Measurements from ENCODE around the gene SPOCK2.

SPOCK2 gene

GRCh38 chr10:72066318-72067284, 21.8 kb downstream of the SPOCK2 start:
- Histone ChIP-seq H3K27ac (ENCODE audit: low read length) (no peak overlapping the region), H3K4me1 (ENCODE audit: insufficient read depth, low read length) (no peaks in the 10 kb centered on the region), H3K36me3 (ENCODE audit: insufficient read depth, low read depth, low read length) (no peaks in the 10 kb centered on the region), H3K9me3 (ENCODE audit: insufficient read depth, low read depth, low read length) (no peaks in the 10 kb centered on the region), H3K27me3 (ENCODE audit: insufficient read depth, low read length) (no peaks in the 10 kb centered on the region), H3K4me3 (ENCODE audit: low read length) (no peak overlapping the region), H3K9ac (ENCODE audit: low read depth, low read length) (no peak overlapping the region)

GRCh38 chr10:72065439-72066025, 22.8 kb downstream of the SPOCK2 start:
- Histone ChIP-seq H3K36me3 (ENCODE audit: insufficient read depth, low read depth, low read length) (no peaks in the 10 kb centered on the region), H3K27me3 (ENCODE audit: insufficient read depth, low read length) (0 out of 2 replicates have a peak, but pooled peaks cover 2% of the 10 kb centered on the region), H3K9ac (ENCODE audit: low read depth, low read length) (no peak overlapping the region), H3K27ac (ENCODE audit: low read length) (no peak overlapping the region), H3K4me1 (ENCODE audit: insufficient read depth, low read length) (no peaks in the 10 kb centered on the region), H3K9me3 (ENCODE audit: insufficient read depth, low read depth, low read length) (no peaks in the 10 kb centered on the region), H3K4me3 (ENCODE audit: low read length) (no peak overlapping the region)

DNA sequence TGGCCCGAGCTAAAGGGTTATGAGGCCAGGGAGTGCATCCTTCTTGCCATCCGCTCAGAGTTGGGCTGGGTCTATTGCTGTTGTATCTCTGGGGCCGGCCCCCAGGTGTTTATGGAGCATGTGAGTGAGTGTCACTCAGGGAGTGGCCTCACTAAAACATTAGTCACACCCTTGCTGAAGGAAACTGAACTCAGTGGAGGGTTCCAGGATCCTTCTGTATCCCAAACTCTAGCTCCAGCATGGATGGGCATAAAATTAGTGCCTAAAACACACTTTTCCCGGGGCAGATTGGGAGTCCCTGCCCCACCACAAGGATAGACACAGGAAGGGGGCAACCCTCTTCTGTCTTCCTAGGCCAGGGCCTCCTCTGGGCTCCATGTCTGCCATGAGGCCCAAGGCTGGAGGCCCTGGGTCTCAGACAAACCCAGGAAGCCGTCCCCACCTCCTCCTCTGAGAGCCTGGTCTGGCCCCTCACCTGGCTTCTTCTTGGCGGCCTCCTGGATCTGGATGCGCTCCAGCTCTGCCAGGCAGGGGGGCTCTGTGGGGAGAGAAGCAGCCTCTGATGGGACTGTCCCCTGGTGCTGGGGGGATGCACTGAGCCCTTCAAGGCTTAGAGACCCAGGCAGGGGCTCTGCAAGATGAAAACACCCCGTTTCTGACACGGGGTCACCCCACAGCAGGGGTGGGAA, 24.5 kb downstream of the SPOCK2 start:
- H3K9ac ChIP-seq (ENCODE audit: low read depth, low read length) = no peak overlapping the region
- H3K9me3 ChIP-seq (ENCODE audit: insufficient read depth, low read depth, low read length) = no peaks in the 10 kb centered on the region
- no peak overlapping the region for H3K27ac ChIP-seq (ENCODE audit: low read length)
- no peaks in the 10 kb centered on the region for H3K36me3 ChIP-seq (ENCODE audit: insufficient read depth, low read depth, low read length)
- H3K4me3 ChIP-seq (ENCODE audit: low read length) = no peak overlapping the region
- no peaks in the 10 kb centered on the region for H3K4me1 ChIP-seq (ENCODE audit: insufficient read depth, low read length)
- H3K27me3 ChIP-seq (ENCODE audit: insufficient read depth, low read length) = 0 out of 2 replicates have a peak, but pooled peaks cover 9% of the 10 kb centered on the region

- Histone ChIP-seq H3K27ac (ENCODE audit: low read length) (no peak overlapping the region), H3K36me3 (ENCODE audit: insufficient read depth, low read depth, low read length) (no peaks in the 10 kb centered on the region), H3K4me3 (ENCODE audit: low read length) (no peak overlapping the region), H3K9ac (ENCODE audit: low read depth, low read length) (no peak overlapping the region), H3K27me3 (ENCODE audit: insufficient read depth, low read length) (0 out of 2 replicates have a peak, but pooled peaks cover 9% of the 10 kb centered on the region), H3K4me1 (ENCODE audit: insufficient read depth, low read length) (no peaks in the 10 kb centered on the region), H3K9me3 (ENCODE audit: insufficient read depth, low read depth, low read length) (no peaks in the 10 kb centered on the region)
Observed at GRCh38 chr10:72062832-72063702, 25.3 kb downstream of the SPOCK2 start.

DNA sequence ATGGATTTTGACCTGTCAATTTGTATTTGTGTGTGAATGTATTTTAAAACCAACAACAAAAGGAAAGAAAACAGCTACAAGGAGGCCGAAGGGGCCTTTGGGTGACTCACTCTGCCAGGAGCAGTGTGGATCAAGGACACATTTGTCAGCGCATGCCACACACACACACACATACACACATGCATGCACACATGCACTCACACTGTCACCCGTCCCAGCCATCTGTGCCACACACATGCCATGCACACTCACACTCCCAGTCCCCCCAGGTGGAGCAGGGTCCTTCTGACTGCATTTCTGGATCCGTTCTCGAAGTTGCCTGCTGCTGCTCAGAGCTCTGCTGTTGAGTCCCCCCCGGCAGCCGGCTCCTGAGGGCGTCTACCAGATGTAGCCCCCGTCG, 26.0 kb downstream of the SPOCK2 start:
- Histone ChIP-seq H3K4me3 (ENCODE audit: low read length) (no peak overlapping the region), H3K27me3 (ENCODE audit: insufficient read depth, low read length) (0 out of 2 replicates have a peak, but pooled peaks cover 9% of the 10 kb centered on the region), H3K9ac (ENCODE audit: low read depth, low read length) (no peak overlapping the region), H3K4me1 (ENCODE audit: insufficient read depth, low read length) (no peaks in the 10 kb centered on the region), H3K27ac (ENCODE audit: low read length) (no peak overlapping the region), H3K36me3 (ENCODE audit: insufficient read depth, low read depth, low read length) (no peaks in the 10 kb centered on the region), H3K9me3 (ENCODE audit: insufficient read depth, low read depth, low read length) (no peaks in the 10 kb centered on the region)

DNA sequence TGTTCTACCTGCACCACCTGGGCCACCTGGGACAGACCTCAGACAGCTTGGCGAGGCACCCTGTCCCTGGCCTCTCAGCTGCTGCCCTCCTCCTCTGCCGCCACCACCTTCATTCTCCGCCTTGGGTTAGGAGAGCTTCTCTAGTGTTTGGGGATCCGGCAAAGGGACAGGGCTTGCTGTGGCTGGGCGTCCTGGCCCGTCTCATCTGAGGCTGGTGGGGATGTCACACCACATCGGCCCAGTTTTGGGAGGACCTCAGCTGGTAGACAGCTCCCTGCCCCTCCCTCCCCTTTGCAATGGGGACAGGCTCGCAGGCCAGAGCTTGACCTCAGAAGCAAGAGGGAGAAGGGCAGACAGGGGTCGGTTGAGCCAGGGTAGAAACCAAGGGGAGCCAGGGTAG, 26.4 kb downstream of the SPOCK2 start:
- Histone ChIP-seq H3K4me3 (ENCODE audit: low read length) (no peak overlapping the region), H3K36me3 (ENCODE audit: insufficient read depth, low read depth, low read length) (no peaks in the 10 kb centered on the region), H3K4me1 (ENCODE audit: insufficient read depth, low read length) (no peaks in the 10 kb centered on the region), H3K27me3 (ENCODE audit: insufficient read depth, low read length) (0 out of 2 replicates have a peak, but pooled peaks cover 9% of the 10 kb centered on the region), H3K9me3 (ENCODE audit: insufficient read depth, low read depth, low read length) (no peaks in the 10 kb centered on the region), H3K9ac (ENCODE audit: low read depth, low read length) (no peak overlapping the region), H3K27ac (ENCODE audit: low read length) (no peak overlapping the region)

GRCh38 chr10:72061491-72061890, 26.9 kb downstream of the SPOCK2 start:
- Histone ChIP-seq H3K9me3 (ENCODE audit: insufficient read depth, low read depth, low read length) (no peaks in the 10 kb centered on the region), H3K4me1 (ENCODE audit: insufficient read depth, low read length) (no peaks in the 10 kb centered on the region), H3K27me3 (ENCODE audit: insufficient read depth, low read length) (0 out of 2 replicates have a peak, but pooled peaks cover 9% of the 10 kb centered on the region), H3K9ac (ENCODE audit: low read depth, low read length) (no peak overlapping the region), H3K27ac (ENCODE audit: low read length) (no peak overlapping the region), H3K4me3 (ENCODE audit: low read length) (no peak overlapping the region), H3K36me3 (ENCODE audit: insufficient read depth, low read depth, low read length) (no peaks in the 10 kb centered on the region)

- H3K36me3 ChIP-seq (ENCODE audit: insufficient read depth, low read depth, low read length) = no peaks in the 10 kb centered on the region
- no peaks in the 10 kb centered on the region for H3K9me3 ChIP-seq (ENCODE audit: insufficient read depth, low read depth, low read length)
- 0 out of 2 replicates have a peak, but pooled peaks cover 9% of the 10 kb centered on the region for H3K27me3 ChIP-seq (ENCODE audit: insufficient read depth, low read length)
- no peak overlapping the region for H3K9ac ChIP-seq (ENCODE audit: low read depth, low read length)
- no peak overlapping the region for H3K4me3 ChIP-seq (ENCODE audit: low read length)
- H3K27ac ChIP-seq (ENCODE audit: low read length) = no peak overlapping the region
- H3K4me1 ChIP-seq (ENCODE audit: insufficient read depth, low read length) = no peaks in the 10 kb centered on the region
Observed at GRCh38 chr10:72059843-72060822, 28.2 kb downstream of the SPOCK2 start.

DNA sequence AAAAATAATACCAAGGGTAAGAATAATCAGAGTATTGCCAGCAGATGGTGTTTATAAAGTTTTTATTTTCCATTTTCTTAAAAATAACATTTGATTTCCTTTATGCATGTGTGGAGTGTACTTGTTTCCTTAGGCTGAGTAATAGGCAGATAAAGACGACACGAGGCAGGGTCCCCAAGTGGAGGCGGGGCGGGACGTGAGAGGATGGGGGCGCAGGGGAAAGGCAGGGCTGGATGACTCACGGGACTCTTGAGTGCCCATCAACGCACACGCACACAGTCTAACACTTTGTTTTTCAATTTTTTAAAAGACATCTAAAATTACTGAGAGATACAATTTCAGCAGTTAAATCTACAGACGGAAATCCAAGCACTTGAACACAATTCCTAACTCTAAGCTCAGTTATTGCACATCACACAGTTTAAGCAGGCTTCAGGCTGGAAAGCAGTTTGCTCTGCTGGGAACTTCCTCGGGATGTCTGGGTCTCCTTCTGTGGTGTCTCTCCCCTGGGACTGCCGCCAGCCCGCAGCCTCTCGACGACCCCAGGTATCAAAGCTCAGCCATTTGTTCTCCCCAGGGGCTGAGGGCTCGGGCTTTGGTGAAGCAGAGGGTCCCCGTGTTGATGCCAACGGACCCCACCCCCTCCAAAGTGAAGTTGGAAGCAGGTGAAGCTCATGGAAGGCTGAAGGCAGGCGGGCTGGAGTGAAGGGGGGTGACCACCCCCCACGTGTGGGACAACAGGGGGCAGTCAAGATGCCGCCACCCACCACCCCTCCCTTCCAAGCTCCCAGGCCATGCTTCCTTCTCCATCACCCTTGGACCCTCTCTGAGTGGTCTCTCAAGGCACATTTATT, 29.1 kb downstream of the SPOCK2 start:
- Histone ChIP-seq H3K4me3 (ENCODE audit: low read length) (no peak overlapping the region), H3K4me1 (ENCODE audit: insufficient read depth, low read length) (no peaks in the 10 kb centered on the region), H3K9ac (ENCODE audit: low read depth, low read length) (no peak overlapping the region), H3K9me3 (ENCODE audit: insufficient read depth, low read depth, low read length) (no peaks in the 10 kb centered on the region), H3K36me3 (ENCODE audit: insufficient read depth, low read depth, low read length) (no peaks in the 10 kb centered on the region), H3K27me3 (ENCODE audit: insufficient read depth, low read length) (0 out of 2 replicates have a peak, but pooled peaks cover 9% of the 10 kb centered on the region), H3K27ac (ENCODE audit: low read length) (no peak overlapping the region)

Measured in iPS-20b (cell line).